Prostate gland (tissue), 2 donors: ENCODE results near the gene TEKT3.

Experiments
- CTCF ChIP-seq, 4 experiments: fragments of 200-600 bp in 2 of 4; fragments of 450-650 bp in 2 of 4; sonication (generic) in 2 of 4; IDR thresholded peaks; 1 replicate in 3 of 4; 2 replicates in 1 of 4; pipeline ENCODE4 v1.5.1; 2016 to 2019; ENCODE audit warnings: antibody characterized with exemption in 4 of 4, mild to moderate bottlenecking in 2 of 4, moderate library complexity in 2 of 4
- POLR2A ChIP-seq: fragments of 450-650 bp; IDR thresholded peaks from one replicate; pipeline ENCODE4 v1.6.1; 2016; ENCODE audit warnings: antibody characterized with exemption, mild to moderate bottlenecking
- POLR2AphosphoS5 ChIP-seq: sonication (generic); formaldehyde crosslinking; IDR thresholded peaks from one replicate; pipeline ENCODE4 v1.6.1; 2017; ENCODE audit warnings: antibody characterized with exemption

GRCh38 chr17:15267996-15268395, 73.4 kb downstream of the TEKT3 start:
- TF ChIP-seq CTCF (IDR thresholded peaks at IDR 0.05) (no peak), POLR2A (no peak), POLR2AphosphoS5 (no peak)
